ENCODE measurements around the gene COL18A1.

The COL18A1 gene

GRCh38 chr21:45478816-45479669 is 74.1 kb downstream of the COL18A1 start:
- Histone ChIP-seq H3K4me2 (ENCODE audit: insufficient read depth, low read length, poor library complexity, severe bottlenecking) (no peak overlapping the region), H3K4ac (ENCODE audit: low read length) (peak overlapping the region; percentile 79), H4K91ac (ENCODE audit: low read depth, low read length, poor library complexity) (no peak overlapping the region), H2AK5ac (ENCODE audit: low read depth, low read length) (no peak overlapping the region), H3K4me3 (ENCODE audit: low read length in 2 of 2) (peak overlapping the region in 1 of 2 donors; percentile 66), H3K27me3 (ENCODE audit: control insufficient read depth in 3 of 3, insufficient read depth in 3 of 3, low read depth in 1 of 3, low read length in 3 of 3) (peaks cover 0 to 14% (median 5%) of the 10 kb centered on the region in 3 experiments), H3K23ac (ENCODE audit: low read depth, low read length, poor library complexity) (peak overlapping the region; percentile 92), H3K79me1 (ENCODE audit: low read depth, low read length) (peaks cover 3% of the 10 kb centered on the region), H3K9ac (ENCODE audit: low read depth, low read length, poor library complexity) (peak overlapping the region; percentile 65), H2AFZ (ENCODE audit: low read length) (no peak overlapping the region), H2BK12ac (ENCODE audit: low read length) (peak overlapping the region; percentile 78), H3K14ac (ENCODE audit: low read length) (peak overlapping the region; percentile 49), H2BK15ac (ENCODE audit: low read length) (peak overlapping the region; percentile 15), H3K4me1 (ENCODE audit: control insufficient read depth in 2 of 2, insufficient read depth in 1 of 2, low read depth in 1 of 2, low read length in 2 of 2) (peaks cover 2 to 3% of the 10 kb centered on the region in 2 donors), H2BK120ac (ENCODE audit: low read depth, low read length) (no peak overlapping the region), H3K36me3 (replicated peaks in 1 of 2; ENCODE audit: control insufficient read depth in 2 of 2, insufficient read depth in 2 of 2, low read length in 2 of 2) (peaks cover 0 to 29% of the 10 kb centered on the region in 2 donors), H3K27ac (replicated peaks; ENCODE audit: low read length) (no peak overlapping the region), H3K18ac (ENCODE audit: low read length) (peak overlapping the region; percentile 67), H4K8ac (ENCODE audit: low read depth, low read length) (no peak overlapping the region), H3K9me3 (replicated peaks in 1 of 2; ENCODE audit: control insufficient read depth in 2 of 2, insufficient read depth in 1 of 2, low read depth in 1 of 2, low read length in 2 of 2) (peaks cover 0 to 12% of the 10 kb centered on the region in 2 donors), H2BK5ac (ENCODE audit: low read length) (no peak overlapping the region)
- WGBS, 2 donors (ENCODE audit: extremely low coverage in 2 of 2, insufficient read length in 2 of 2, insufficient replicate concordance in 1 of 2), result no CpG with 5 or more reads among the region's 31 CpGs
- DNase-seq (ENCODE audit: low spot score), result no peak

GRCh38 chr21:45479691-45480675 is 75.0 kb downstream of the COL18A1 start:
- no peak overlapping the region for H3K9ac ChIP-seq (ENCODE audit: low read depth, low read length, poor library complexity)
- no peak overlapping the region for H3K4me3 ChIP-seq (ENCODE audit: low read length in 2 of 2)
- H3K14ac ChIP-seq (ENCODE audit: low read length), result no peak overlapping the region
- no peak overlapping the region for H3K4ac ChIP-seq (ENCODE audit: low read length)
- no peak overlapping the region for H2AFZ ChIP-seq (ENCODE audit: low read length)
- peak overlapping the region; percentile 92 for H3K23ac ChIP-seq (ENCODE audit: low read depth, low read length, poor library complexity)
- H3K27me3 ChIP-seq (ENCODE audit: control insufficient read depth in 3 of 3, insufficient read depth in 3 of 3, low read depth in 1 of 3, low read length in 3 of 3), result peaks cover 0 to 14% (median 5%) of the 10 kb centered on the region in 3 experiments
- no peak overlapping the region for H4K91ac ChIP-seq (ENCODE audit: low read depth, low read length, poor library complexity)
- H3K4me2 ChIP-seq (ENCODE audit: insufficient read depth, low read length, poor library complexity, severe bottlenecking), result no peak overlapping the region
- H3K36me3 ChIP-seq (replicated peaks in 1 of 2; ENCODE audit: control insufficient read depth in 2 of 2, insufficient read depth in 2 of 2, low read length in 2 of 2), result peaks cover 0 to 32% of the 10 kb centered on the region in 2 donors
- no peak overlapping the region for H2BK120ac ChIP-seq (ENCODE audit: low read depth, low read length)
- H2BK15ac ChIP-seq (ENCODE audit: low read length), result no peak overlapping the region
- H2BK5ac ChIP-seq (ENCODE audit: low read length), result no peak overlapping the region
- no peak for DNase-seq (ENCODE audit: low spot score)
- H3K27ac ChIP-seq (replicated peaks; ENCODE audit: low read length), result no peak overlapping the region
- H3K9me3 ChIP-seq (replicated peaks in 1 of 2; ENCODE audit: control insufficient read depth in 2 of 2, insufficient read depth in 1 of 2, low read depth in 1 of 2, low read length in 2 of 2), result peaks cover 0 to 13% of the 10 kb centered on the region in 2 donors
- no peak overlapping the region for H4K8ac ChIP-seq (ENCODE audit: low read depth, low read length)
- peaks cover 2 to 3% of the 10 kb centered on the region in 2 donors for H3K4me1 ChIP-seq (ENCODE audit: control insufficient read depth in 2 of 2, insufficient read depth in 1 of 2, low read depth in 1 of 2, low read length in 2 of 2)
- no CpG with 5 or more reads among the region's 37 CpGs for WGBS, 2 donors (ENCODE audit: extremely low coverage in 2 of 2, insufficient read length in 2 of 2, insufficient replicate concordance in 1 of 2)
- H2BK12ac ChIP-seq (ENCODE audit: low read length), result no peak overlapping the region
- peaks cover 2% of the 10 kb centered on the region for H3K79me1 ChIP-seq (ENCODE audit: low read depth, low read length)
- no peak overlapping the region for H2AK5ac ChIP-seq (ENCODE audit: low read depth, low read length)
- H3K18ac ChIP-seq (ENCODE audit: low read length), result peak overlapping the region; percentile 45

- Histone ChIP-seq H2AK5ac (ENCODE audit: low read depth, low read length) (no peak overlapping the region), H2BK15ac (ENCODE audit: low read length) (no peak overlapping the region), H2BK12ac (ENCODE audit: low read length) (no peak overlapping the region), H3K27me3 (ENCODE audit: control insufficient read depth in 3 of 3, insufficient read depth in 3 of 3, low read depth in 1 of 3, low read length in 3 of 3) (peaks cover 0 to 16% (median 5%) of the 10 kb centered on the region in 3 experiments), H3K27ac (replicated peaks; ENCODE audit: low read length) (no peak overlapping the region), H3K9me3 (replicated peaks in 1 of 2; ENCODE audit: control insufficient read depth in 2 of 2, insufficient read depth in 1 of 2, low read depth in 1 of 2, low read length in 2 of 2) (peaks cover 0 to 13% of the 10 kb centered on the region in 2 donors), H2BK5ac (ENCODE audit: low read length) (peak overlapping the region; percentile 71), H3K4me3 (ENCODE audit: low read length in 2 of 2) (no peak overlapping the region), H2BK120ac (ENCODE audit: low read depth, low read length) (peak overlapping the region; percentile 52), H4K8ac (ENCODE audit: low read depth, low read length) (peak overlapping the region; percentile 57), H2AFZ (ENCODE audit: low read length) (no peak overlapping the region), H3K23ac (ENCODE audit: low read depth, low read length, poor library complexity) (no peak overlapping the region), H3K36me3 (replicated peaks in 1 of 2; ENCODE audit: control insufficient read depth in 2 of 2, insufficient read depth in 2 of 2, low read length in 2 of 2) (peaks cover 0 to 29% of the 10 kb centered on the region in 2 donors), H4K91ac (ENCODE audit: low read depth, low read length, poor library complexity) (no peak overlapping the region), H3K9ac (ENCODE audit: low read depth, low read length, poor library complexity) (no peak overlapping the region), H3K4me2 (ENCODE audit: insufficient read depth, low read length, poor library complexity, severe bottlenecking) (no peak overlapping the region), H3K4ac (ENCODE audit: low read length) (no peak overlapping the region), H3K79me1 (ENCODE audit: low read depth, low read length) (peaks cover 2% of the 10 kb centered on the region), H3K14ac (ENCODE audit: low read length) (peak overlapping the region; percentile 32), H3K4me1 (ENCODE audit: control insufficient read depth in 2 of 2, insufficient read depth in 1 of 2, low read depth in 1 of 2, low read length in 2 of 2) (peaks cover 2 to 3% of the 10 kb centered on the region in 2 donors), H3K18ac (ENCODE audit: low read length) (peak overlapping the region; percentile 31)
- no peak for DNase-seq (ENCODE audit: low spot score)
- WGBS, 2 donors (ENCODE audit: extremely low coverage in 2 of 2, insufficient read length in 2 of 2, insufficient replicate concordance in 1 of 2), result no CpG with 5 or more reads among the region's 35 CpGs
Measured at GRCh38 chr21:45480701-45481500, 75.9 kb downstream of the COL18A1 start.
